ENCODE data around the gene PSIP1.
"Not testable (repeated sequence)": the region's sequence is repeated elsewhere in the genome, so short reads cannot be mapped to it uniquely, and the experiment has no call there.

Gene PSIP1

DNA sequence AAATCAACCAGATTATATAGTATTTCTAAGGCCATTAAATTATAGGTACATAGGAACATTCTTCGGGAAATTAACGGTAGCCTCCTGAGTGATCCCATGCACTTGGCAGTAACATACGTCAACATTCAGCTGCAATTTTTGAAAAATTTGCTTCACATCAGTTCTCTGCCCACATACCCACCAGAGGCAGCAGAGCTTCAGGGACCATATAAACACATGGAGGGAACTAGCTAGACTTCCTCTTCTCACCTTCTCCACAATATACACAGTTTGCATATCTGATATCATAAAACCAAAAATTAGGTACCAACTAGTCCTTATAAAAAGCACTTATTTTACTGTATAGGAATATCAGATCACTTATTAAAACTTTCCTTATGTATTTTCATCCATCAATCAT lies 4.8 kb downstream of the PSIP1 start:
- no peak for DNase-seq (ENCODE audit: low read depth in 2 of 3, low spot score in 2 of 3)

DNA sequence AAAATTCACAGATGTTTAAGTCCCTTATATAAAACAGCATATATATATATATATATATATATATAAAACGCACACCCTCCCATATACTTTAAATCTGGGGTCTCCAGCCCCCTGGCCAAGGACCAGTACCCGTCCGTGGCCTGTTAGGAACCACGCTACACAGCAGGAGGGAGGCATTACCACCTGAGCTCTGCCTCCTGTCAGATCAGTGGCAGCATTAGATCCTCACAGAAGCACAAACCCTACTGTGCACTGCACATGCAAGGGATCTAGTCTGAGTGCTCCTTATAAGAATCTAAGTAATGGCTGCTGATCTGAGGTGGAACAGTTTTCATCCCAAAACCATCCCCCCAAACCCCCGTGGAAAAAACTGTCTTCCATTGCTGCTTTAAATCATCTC lies 9.0 kb downstream of the PSIP1 start:
- DNase-seq (ENCODE audit: low read depth in 2 of 3, low spot score in 2 of 3), result no peak

DNA sequence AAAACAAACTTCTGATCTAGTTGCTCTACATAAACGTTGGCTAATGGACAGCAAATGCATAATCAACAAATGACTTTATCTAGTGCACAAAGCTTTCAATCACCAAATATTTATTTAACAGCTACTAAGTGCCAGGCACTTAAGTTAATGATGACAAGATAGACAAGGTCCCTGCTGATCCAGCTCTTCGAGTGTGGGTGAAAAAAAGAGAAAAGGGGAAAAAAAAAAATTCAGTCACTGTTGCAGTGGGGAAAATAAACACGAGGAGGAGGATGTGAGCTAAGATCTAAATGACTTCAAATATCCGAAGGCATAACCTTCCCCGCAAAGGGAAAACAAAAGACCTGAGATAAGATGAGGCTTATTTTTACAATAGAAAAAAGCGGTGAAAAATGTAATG lies 9.6 kb downstream of the PSIP1 start:
- DNase-seq (ENCODE audit: low read depth in 2 of 3, low spot score in 2 of 3), result no peak

DNA sequence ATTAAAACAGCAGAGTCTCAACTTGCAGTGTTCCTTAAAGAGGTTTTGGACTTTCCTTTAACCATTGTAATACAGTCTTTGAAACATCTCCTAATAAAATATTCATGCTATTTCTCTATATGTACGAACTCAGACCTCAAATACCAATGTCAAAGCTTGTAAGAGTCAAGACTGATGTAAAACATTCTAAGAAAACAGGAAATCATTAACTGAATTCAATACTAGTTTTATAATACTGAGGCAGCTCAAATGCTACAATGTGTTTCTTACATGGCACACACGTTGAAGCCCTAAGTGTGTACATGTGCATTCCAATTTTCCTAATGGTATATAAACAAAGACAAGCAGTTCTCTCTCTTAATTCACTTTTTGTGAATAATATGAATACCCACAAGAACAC lies 11.6 kb downstream of the PSIP1 start:
- no peak for DNase-seq (ENCODE audit: low read depth in 2 of 3, low spot score in 2 of 3)

DNA sequence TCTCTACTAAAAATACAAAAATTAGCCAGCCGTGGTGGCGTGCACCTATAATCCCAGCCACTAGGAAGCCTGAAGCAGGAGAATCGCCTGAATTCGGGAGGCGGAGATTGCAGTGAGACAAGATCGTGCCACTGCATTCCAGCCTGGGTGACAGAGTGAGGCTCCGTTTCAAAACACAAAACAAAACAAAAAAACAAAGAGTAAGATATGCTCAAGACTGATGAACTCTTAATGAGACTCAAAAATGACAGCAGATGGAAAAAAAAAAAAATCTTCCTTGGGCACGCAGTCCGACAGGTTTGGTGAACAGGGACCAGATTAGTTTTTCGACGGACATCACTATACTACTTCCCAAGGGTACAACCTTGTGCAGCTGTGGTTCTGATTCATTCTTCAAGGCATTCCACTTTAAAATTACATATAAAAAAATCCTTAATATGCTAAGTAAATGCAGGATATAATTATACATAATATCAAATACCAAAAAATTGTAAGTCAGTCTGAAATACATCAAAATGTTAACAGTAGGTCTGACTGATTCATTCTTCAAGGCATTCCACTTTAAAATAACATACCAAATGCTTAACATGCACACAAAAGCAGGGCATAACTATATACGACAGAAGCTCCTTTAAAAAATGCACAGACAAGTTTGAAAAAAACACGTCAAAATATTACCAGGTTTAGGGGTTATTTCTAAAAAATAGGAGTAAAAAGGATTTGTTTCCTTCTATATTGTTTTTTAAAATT lies 12.3 kb downstream of the PSIP1 start:
- no peak for DNase-seq (ENCODE audit: low read depth in 2 of 3, low spot score in 2 of 3)

DNA sequence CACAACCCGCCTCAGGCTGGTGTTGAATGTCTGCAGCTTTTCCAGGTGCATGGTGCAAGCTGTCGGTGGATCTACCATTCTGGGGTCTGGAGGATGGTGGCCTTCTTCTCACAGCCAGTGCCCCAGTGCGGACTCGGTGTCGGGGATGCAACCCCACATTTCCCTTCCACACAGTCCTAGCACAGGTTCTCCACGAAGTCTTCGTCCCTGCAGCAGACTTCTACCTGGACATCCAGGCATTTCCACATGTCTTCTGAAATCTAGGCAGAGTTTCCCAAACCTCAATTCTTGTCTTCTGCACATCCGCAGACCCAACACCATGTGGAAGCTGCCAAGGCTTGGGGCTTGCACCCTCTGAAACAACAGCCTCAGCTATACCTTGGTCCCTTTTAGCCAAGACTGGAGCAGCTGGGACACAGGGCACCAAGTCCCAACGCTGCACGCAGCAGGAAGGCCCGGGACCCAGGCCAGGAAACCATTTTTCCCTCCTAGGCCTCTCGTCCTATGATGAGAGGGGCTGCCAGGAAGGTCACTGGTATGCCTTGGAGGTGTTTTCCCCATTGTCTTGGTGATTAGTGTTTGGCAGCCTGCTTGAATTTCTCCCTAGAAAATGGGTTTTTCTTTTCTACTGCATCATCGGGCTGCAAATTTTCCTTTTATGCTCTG lies 18.2 kb downstream of the PSIP1 start:
- DNase-seq (ENCODE audit: low read depth in 2 of 3, low spot score in 2 of 3), result no peak

DNA sequence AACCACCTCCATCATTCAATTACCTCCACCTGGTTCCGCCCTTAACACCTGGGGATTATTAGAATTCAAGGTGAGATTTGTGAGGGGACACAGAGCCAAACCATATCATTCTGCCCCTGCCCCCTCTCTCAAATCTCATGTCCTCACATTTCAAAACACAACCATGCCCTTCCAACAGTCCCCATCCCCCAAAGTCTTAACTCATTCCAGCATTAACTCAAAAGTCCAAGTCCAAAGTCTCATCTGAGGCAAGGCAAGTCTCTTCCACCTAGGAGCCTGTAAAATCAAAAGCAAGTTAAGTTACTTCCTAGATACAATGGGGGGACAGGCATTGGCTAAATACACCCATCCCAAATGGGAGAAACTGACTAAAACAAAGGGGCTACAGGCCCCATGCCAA lies 18.8 kb downstream of the PSIP1 start:
- no peak for DNase-seq (ENCODE audit: low read depth in 2 of 3, low spot score in 2 of 3)

DNA sequence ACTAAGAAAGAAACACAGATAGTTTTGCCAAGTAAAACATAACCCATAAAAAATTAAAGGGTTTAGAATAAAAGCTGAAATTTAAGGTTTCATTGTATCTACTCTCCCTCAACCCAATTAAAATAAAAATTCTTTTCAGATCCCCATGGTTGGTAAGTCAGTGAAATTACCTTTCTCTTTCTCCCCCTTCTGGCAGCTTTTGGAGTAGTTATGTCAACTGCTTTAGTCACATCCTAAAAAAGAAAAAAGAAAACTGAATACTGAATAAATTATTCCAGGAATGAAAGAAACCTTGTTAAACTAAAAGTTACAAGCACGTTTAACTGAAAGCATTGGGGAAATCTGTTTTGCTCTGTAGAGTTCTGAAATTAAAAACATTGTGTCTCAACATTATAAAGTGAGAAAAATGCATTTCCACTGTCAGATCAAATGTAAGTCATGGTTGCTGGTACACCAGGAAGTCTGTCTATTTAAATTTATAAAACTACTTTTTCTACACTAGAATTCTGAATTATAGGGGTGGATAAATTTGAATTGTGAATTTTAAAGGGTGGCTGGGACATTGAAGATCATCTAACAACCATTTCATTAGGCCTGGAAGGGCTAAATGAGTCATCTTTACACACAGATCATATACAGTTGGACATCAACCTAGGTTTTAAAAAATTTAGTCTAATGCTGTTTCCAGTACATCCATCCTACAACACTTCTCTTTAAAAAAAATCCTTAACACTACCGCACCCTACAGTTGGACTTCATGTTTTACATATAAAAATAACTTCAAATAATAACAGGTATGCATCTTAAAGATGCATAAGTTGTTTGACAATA lies 24.7 kb downstream of the PSIP1 start:
- no peak for DNase-seq (ENCODE audit: low read depth in 2 of 3, low spot score in 2 of 3)

DNA sequence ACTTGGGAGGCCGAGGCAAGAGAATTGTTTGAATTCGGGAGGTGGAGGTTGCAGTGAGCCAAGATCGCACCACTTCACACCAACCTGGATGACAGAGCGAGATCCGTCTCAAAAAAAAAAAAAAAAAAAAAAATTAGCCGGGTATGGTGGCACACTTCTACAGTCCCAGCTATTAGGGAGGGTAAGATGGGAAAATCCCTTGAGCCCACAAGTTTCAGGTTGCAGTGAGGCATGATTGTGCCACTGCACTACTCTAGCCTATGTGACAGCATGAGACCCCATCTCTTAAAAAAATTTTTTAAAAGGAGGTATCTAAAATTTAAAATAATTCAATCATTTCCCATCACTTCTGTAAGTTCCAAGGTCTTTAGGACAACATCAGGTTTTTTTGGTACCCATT lies 26.0 kb downstream of the PSIP1 start:
- DNase-seq (ENCODE audit: low read depth in 2 of 3, low spot score in 2 of 3), result no peak

DNA sequence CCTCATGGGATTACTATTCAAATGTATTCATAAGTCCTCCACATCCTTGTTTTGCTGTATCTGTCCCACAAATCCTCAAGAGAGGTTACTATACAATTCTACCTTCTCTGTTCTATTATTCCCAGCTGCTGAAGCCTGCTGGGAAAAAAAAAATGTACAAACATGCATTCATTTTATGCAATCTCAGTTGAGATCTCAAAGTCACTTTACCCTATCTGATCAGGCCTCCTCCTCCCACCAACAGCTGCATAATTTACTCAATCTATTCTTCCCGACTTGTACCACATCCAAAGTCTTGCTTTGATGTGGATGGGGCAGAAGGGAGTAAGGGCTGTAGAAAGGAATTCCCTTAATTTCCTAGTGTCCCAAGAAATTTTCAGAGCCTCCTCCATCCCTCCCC lies 28.6 kb downstream of the PSIP1 start:
- DNase-seq (ENCODE audit: low read depth in 2 of 3, low spot score in 2 of 3), result no peak

DNA sequence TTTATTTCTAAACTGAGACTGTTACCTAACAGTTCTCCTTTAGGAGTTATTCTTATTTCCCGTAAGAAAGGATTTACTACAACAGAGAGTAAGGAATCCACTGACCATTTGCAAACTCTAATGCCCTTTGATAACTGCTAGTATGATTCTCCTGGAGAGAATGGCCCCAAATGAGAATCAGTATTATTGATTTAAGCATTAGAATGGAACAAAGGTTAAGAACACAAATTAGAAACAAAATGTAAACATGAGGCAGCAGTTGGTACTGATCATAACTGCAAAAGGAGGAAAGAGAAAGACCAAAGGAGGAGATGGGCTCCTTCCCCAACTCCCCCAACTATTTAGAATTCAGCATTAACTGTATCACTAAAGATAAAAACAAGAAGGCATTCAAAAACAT lies 30.7 kb downstream of the PSIP1 start:
- no peak for DNase-seq (ENCODE audit: low read depth in 2 of 3, low spot score in 2 of 3)

DNA sequence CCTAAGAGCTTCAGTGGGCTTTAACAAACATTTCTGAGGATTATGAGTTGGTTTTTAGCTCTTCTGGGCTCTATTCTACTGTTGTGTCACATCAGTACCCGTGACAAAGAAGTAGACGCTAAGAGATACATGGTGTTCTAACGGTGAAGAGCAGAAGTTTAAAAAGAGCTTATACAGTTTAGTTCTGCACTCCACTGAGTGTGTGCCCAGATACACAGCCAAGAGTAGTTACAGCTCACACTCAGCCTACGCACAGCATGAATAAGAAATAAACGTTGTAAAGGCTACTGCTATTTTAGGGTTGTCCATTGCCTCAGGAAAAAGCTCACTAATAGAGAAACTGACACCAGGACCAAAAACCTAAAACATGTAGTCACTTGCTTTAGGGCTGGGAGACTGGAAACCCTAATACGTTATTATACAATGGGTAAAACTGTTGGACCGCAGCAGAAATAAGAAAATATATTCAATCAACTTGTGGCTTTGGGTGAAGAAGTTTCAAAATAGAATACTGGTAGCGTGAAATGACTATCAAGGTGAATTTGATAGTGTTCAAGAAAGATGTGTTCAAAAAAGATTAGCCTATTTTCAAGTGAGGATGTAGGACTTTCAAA lies 34.7 kb downstream of the PSIP1 start:
- DNase-seq (ENCODE audit: low read depth in 2 of 3, low spot score in 2 of 3), result no peak

DNA sequence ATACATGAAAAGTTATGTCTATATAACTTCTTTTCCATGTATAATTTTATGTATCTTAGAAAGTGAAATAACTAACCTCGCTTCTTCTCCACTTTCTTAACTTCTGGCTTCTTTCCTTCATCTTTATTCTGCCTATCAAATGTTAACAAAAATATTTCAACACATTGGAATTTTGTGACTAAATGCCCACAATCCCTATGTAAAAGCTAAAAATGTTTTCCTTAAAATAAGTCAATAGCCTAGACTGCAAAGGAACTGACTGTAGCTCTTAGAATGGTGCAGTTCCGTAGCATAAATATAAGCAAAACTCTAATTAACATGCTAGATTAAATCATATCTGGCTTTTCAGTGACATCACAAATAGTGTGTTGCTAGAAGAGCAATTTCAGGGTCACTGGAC lies 40.9 kb downstream of the PSIP1 start:
- no peak for DNase-seq (ENCODE audit: low read depth in 2 of 3, low spot score in 2 of 3)

DNA sequence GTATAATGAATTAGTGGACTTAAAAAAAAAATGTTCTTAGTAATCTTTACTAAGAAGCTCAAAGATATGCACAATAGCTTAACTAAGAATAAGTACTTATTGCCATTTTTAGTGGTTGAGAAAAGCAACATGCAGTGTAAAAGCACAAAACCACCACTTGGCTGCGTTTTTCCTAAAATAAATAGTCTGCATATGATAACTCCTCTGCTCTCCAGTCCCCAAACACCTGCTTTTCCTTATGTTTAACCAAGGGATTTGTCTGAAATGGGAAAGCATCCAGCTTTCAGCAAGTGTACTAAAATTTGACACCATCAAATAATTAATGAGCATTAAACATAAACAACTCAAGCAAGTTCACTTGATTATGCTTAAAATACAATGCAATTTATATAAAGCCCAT lies 41.4 kb downstream of the PSIP1 start:
- DNase-seq (ENCODE audit: low read depth in 2 of 3, low spot score in 2 of 3), result no peak

DNA sequence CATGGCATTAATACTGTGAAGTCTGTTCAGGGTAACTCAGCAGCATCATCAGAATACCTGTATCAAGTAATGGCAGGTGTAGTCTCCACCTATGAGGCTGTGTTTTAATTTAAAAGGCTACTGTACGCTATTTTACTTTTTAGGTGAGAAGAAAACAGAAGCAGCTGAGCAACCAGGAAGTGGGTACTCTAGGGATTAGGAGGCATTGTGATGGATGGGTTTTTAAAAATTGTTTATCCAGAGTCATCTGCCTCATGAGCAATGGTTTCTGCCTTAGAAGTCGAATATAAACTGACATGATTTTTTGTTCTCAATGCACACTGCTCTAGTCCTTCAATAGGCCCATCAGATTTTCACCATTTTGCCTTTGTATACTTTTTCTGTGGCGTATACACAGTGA lies 42.6 kb downstream of the PSIP1 start:
- no peak for DNase-seq (ENCODE audit: low read depth in 2 of 3, low spot score in 2 of 3)

DNA sequence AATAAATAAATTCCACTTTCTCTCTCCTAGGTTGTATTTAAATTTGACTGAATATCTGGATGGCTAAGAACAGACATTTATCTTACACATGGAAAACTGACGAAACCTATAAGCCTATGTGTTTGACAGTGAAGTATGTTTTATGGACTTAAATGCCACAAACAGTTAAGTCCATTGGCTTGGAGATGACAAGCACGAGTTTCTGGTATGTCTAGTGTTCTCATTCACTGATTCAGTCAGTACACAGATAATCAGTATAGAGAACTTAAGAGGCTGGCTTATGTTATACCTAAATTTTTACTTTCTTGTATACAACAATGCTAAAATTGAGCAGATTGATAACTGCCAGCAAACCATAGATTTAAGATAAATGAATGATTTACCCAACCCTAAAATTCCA lies 49.2 kb downstream of the PSIP1 start:
- no peak for DNase-seq (ENCODE audit: low read depth in 2 of 3, low spot score in 2 of 3)

DNA sequence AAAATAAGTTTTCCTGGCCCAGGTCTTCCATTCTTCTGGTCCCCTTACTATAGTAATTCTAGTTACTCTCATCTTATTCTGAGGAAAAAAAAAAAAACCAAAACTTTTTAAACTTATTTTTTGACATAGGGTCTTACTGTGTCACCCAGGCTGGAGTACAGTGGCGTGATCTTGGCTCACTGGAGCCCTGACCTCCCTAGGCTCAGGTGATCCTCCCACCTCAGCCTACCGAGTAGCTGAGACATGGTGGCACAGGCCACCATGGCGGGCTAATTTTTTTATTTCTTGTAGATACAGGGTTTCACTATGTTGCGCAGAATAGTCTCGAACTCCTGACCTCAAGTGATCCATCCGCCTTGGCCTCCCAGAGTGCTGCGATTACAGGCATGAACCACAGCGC lies 49.7 kb downstream of the PSIP1 start:
- DNase-seq (ENCODE audit: low read depth in 2 of 3, low spot score in 2 of 3), result no peak

DNA sequence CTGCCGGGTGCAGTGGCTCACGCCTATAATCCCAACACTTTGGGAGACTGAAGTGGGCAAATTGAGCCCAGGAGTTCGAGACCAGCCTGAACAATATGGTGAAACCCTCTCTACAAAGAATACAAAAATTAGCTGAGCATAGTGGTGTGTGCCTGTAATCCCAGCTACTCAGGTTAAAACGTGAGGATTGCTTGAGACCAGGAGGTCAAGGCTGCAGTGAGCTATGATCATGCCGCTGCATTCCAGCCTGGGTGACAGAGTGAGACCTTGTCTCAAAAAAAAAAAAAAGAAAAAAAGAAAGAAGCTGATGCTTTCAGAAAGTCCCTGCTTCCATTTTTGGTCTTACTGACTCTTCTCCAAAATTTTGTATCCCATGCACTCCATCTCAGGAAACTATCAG lies 56.8 kb downstream of the PSIP1 start:
- no peak for DNase-seq (ENCODE audit: low read depth in 2 of 3, low spot score in 2 of 3)

DNA sequence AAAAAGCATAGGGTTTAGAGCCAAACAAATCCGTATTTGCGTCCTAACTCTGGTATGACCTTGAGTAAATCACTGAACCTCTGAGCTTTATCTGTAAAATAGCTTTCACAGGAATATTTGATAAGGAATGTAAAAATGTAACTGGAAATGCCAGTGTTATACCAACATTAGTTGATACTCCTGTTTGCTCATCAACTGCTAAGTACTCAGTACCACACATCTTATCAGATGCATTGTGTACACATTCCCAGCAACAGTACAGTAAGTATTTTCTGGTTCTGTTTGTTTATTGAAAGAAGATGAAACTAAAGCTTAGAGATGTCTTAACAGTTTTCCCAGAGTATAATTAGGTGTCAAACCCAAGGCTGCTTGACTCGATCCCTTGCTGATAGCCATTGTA lies 66.6 kb downstream of the PSIP1 start:
- DNase-seq (ENCODE audit: low read depth in 2 of 3, low spot score in 2 of 3), result no peak

DNA sequence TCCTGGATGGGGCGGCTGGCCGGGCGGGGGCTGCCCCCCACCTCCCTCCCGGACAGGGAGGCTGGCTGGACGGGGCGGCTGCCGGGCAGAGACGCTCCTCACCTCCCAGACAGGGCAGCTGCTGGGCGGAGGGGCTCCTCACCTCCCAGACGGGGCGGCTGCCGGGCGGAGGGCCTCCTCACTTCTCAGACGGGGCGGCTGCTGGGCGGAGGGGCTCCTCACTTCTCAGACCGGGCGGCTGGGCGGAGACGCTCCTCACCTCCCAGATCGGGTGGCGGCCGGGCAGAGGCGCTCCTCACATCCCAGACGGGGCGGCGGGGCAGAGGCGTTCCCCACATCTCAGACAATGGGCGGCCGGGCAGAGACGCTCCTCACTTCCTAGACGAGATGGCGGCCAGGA lies 68.5 kb downstream of the PSIP1 start:
- not testable (repeated sequence) for DNase-seq (ENCODE audit: low read depth in 2 of 3, low spot score in 2 of 3)

DNA sequence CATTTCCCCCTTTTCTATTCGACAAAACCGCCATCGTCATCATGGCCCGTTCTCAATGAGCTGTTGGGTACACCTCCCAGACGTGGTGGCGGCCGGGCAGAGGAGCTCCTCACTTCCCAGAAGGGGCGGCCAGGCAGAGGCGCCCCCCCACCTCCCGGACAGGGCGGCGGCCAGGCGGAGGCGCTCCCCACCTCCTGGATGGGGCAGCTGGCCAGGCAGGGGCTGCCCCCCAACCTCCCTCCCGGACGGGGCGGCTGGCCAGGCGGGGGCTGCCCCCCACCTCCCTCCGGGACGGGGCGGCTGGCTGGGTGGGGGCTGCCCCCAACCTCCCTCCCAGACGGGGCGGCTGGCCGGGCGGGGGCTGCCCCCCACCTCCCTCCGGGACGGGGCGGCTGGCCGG lies 68.9 kb downstream of the PSIP1 start:
- DNase-seq (ENCODE audit: low read depth in 2 of 3, low spot score in 2 of 3), result not testable (repeated sequence)

DNA sequence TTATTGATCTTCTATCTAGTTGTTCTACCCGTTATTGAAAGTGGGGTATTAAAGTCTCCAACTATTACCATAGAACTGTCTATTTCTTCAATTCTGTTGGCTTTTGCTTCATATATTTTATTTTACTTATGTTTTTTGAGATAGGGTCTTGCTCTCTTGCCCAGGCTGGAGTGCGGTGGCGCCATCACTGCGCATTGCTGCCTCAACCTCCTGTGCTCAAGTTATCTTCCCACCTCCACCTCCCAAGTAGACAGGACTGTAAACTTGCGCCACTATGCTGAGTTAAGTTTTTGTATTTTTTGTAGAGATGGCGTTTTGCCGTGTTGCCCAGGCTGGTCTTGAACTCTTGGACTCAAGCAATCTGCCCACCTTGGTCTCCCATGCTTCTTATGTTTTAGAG lies 71.9 kb downstream of the PSIP1 start:
- DNase-seq (ENCODE audit: low read depth in 2 of 3, low spot score in 2 of 3), result no peak
